ENCODE measurements around the gene ZBP1.

ZBP1 gene

GRCh38 chr20:57614490-57615444 lies 5.5 kb downstream of the ZBP1 start:
- TF ChIP-seq CTCF (IDR thresholded peaks at IDR 0.05; ENCODE audit: insufficient read depth, low read depth, low read length, missing control alignments) = no peak
- no peak overlapping the region for H3K4me3 ChIP-seq (ENCODE audit: low read depth, low read length)
- DNase-seq (ENCODE audit: low read depth) = no peak

- no peak for DNase-seq (ENCODE audit: low read depth)
- H3K4me3 ChIP-seq (ENCODE audit: low read depth, low read length) = no peak overlapping the region
- no peak for TF ChIP-seq CTCF (IDR thresholded peaks at IDR 0.05; ENCODE audit: insufficient read depth, low read depth, low read length, missing control alignments)
These were observed 6.7 kb downstream of the ZBP1 start for GRCh38 chr20:57613481-57613921.

GRCh38 chr20:57612916-57613315 lies 7.3 kb downstream of the ZBP1 start:
- no peak for DNase-seq (ENCODE audit: low read depth)
- no peak overlapping the region for H3K4me3 ChIP-seq (ENCODE audit: low read depth, low read length)
- TF ChIP-seq CTCF (IDR thresholded peaks at IDR 0.05; ENCODE audit: insufficient read depth, low read depth, low read length, missing control alignments) = no peak

GRCh38 chr20:57612436-57612835 lies 7.8 kb downstream of the ZBP1 start:
- TF ChIP-seq CTCF (IDR thresholded peaks at IDR 0.05; ENCODE audit: insufficient read depth, low read depth, low read length, missing control alignments) = no peak
- no peak for DNase-seq (ENCODE audit: low read depth)
- no peak overlapping the region for H3K4me3 ChIP-seq (ENCODE audit: low read depth, low read length)

- no peak for TF ChIP-seq CTCF (IDR thresholded peaks at IDR 0.05; ENCODE audit: insufficient read depth, low read depth, low read length, missing control alignments)
- DNase-seq (ENCODE audit: low read depth) = no peak
These were observed 8.5 kb downstream of the ZBP1 start for GRCh38 chr20:57611586-57612311.

GRCh38 chr20:57610261-57610952 lies 9.8 kb downstream of the ZBP1 start:
- no peak for DNase-seq (ENCODE audit: low read depth)
- no peak overlapping the region for H3K4me3 ChIP-seq (ENCODE audit: low read depth, low read length)
- TF ChIP-seq CTCF (IDR thresholded peaks at IDR 0.05; ENCODE audit: insufficient read depth, low read depth, low read length, missing control alignments) = no peak

More at GRCh38 chr20:57611586-57612311, 8.5 kb downstream of the ZBP1 start:
- no peak overlapping the region for H3K4me3 ChIP-seq (ENCODE audit: low read depth, low read length)

Measured in GM12865 (cell line).